Mucosa of rectum (tissue), 2 donors: ENCODE results near the gene OPN4.

Experiments
- H3K27ac ChIP-seq, 2 donors: one replicate each; pipeline ENCODE4 v1.7.0; 2013; ENCODE audit warnings: inconsistent platforms in 2 of 2, low read depth in 2 of 2, low read length in 2 of 2
- H3K27me3 ChIP-seq, 2 donors: one replicate each; pipeline ENCODE4 v1.7.0; 2013; ENCODE audit warnings: low read length in 2 of 2; ENCODE audit not compliant: control insufficient read depth in 2 of 2, insufficient read depth in 2 of 2
- H3K36me3 ChIP-seq, 2 donors: one replicate each; pipeline ENCODE4 v1.7.0; 2013; ENCODE audit warnings: low read length in 2 of 2; ENCODE audit not compliant: control insufficient read depth in 2 of 2, insufficient read depth in 2 of 2
- H3K4me1 ChIP-seq, 2 donors: one replicate each; pipeline ENCODE4 v1.7.0; 2013; ENCODE audit warnings: low read length in 2 of 2, mild to moderate bottlenecking in 1 of 2; ENCODE audit not compliant: control insufficient read depth in 2 of 2, insufficient read depth in 2 of 2
- H3K4me3 ChIP-seq, 2 donors: one replicate each; pipeline ENCODE4 v1.7.0; 2013; ENCODE audit warnings: low read length in 2 of 2
- H3K9ac ChIP-seq, 2 donors: one replicate each; pipeline ENCODE4 v1.7.0; 2013; ENCODE audit warnings: low read length in 2 of 2, low read depth in 1 of 2, mild to moderate bottlenecking in 1 of 2
- H3K9me3 ChIP-seq, 2 donors: one replicate each; pipeline ENCODE4 v1.7.0; 2013; ENCODE audit warnings: low read length in 2 of 2; ENCODE audit not compliant: control insufficient read depth in 2 of 2
- donor health status: healthy.
- donor health status: Normal muscosa, but diverticular disease.

Gene OPN4

DNA sequence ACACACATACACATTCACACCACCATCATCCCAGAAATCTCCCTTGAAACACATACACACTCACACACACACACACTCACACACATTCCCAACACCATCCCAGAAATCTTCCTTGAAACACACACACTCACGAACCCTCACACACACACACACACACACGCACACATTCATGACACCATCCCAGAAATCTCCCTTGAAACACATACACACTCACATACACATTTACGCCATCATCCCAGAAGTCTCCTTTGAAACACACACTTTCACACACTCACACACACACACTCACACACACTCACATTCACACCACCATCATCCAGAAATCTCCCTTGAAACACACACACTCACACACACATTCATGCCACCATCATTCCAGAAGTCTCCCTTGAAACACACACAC is 360 bp upstream of the OPN4 start:
- no peak overlapping the region for H3K27ac ChIP-seq
- no peaks in the 10 kb centered on the region for H3K36me3 ChIP-seq
- no peaks in the 10 kb centered on the region for H3K27me3 ChIP-seq
- H3K4me3 ChIP-seq, result no peak overlapping the region
- no peak overlapping the region for H3K9ac ChIP-seq
- no peaks in the 10 kb centered on the region for H3K9me3 ChIP-seq
- H3K4me1 ChIP-seq, result peaks cover 11 to 14% of the 10 kb centered on the region in 2 donors

GRCh38 chr10:86655173-86655540 is 810 bp downstream of the OPN4 start:
- H3K9ac ChIP-seq, result no peak overlapping the region
- H3K4me3 ChIP-seq, result no peak overlapping the region
- no peaks in the 10 kb centered on the region for H3K9me3 ChIP-seq
- H3K36me3 ChIP-seq, result no peaks in the 10 kb centered on the region
- no peak overlapping the region for H3K27ac ChIP-seq
- no peaks in the 10 kb centered on the region for H3K27me3 ChIP-seq
- H3K4me1 ChIP-seq, result peaks cover 0 to 3% of the 10 kb centered on the region in 2 donors

DNA sequence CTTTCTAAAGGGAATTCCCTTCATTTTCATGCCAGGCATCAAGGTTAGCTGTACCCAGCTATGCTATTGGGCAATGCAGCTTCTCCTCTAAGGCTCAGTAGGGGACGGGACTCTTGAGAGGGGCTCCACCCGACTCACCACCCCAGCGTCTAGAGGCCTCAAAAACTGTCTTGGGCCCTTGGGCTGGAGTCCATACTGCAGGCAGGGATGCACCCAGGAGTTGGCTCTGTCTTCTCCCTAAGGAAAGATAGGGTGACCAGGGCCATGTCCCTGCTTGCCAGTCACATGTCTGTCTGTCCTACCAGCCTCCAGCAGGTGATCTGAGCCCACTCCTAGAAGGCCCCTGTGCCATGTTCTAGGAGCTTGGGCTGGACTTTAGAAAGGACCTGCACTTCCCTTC is 1.2 kb downstream of the OPN4 start:
- Histone ChIP-seq H3K4me1 (peaks cover 0 to 3% of the 10 kb centered on the region in 2 donors), H3K4me3 (no peak overlapping the region), H3K27ac (no peak overlapping the region), H3K9ac (no peak overlapping the region), H3K27me3 (no peaks in the 10 kb centered on the region), H3K9me3 (no peaks in the 10 kb centered on the region), H3K36me3 (no peaks in the 10 kb centered on the region)

DNA sequence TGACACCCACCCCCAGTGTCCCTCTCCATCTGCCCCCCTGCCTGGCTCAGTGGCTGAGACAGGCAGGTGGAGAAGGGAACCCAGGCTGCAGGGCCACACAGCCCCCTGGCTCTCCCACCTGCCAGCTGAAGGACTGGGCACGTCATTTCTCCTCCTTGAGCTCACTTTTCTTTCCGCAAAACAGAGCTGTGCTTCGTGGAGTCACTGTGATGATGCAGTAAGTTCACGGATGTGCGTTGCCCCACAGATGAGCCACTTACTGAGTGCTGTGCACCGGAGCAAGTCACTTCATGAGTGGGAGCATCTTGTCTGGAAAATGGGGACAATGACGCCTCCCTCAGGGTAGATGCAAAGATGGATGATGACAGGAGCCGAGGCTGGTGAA is 2.7 kb downstream of the OPN4 start:
- Histone ChIP-seq H3K27me3 (no peaks in the 10 kb centered on the region), H3K36me3 (no peaks in the 10 kb centered on the region), H3K9ac (no peak overlapping the region), H3K4me3 (no peak overlapping the region), H3K9me3 (no peaks in the 10 kb centered on the region), H3K4me1 (no peaks in the 10 kb centered on the region), H3K27ac (no peak overlapping the region)

GRCh38 chr10:86657396-86658011 is 3.2 kb downstream of the OPN4 start:
- Histone ChIP-seq H3K27me3 (no peaks in the 10 kb centered on the region), H3K4me1 (no peaks in the 10 kb centered on the region), H3K4me3 (no peak overlapping the region), H3K9ac (no peak overlapping the region), H3K36me3 (no peaks in the 10 kb centered on the region), H3K9me3 (no peaks in the 10 kb centered on the region), H3K27ac (no peak overlapping the region)

GRCh38 chr10:86658261-86658741 is 4.0 kb downstream of the OPN4 start:
- H3K4me3 ChIP-seq, result no peak overlapping the region
- H3K4me1 ChIP-seq, result no peaks in the 10 kb centered on the region
- no peak overlapping the region for H3K9ac ChIP-seq
- H3K27ac ChIP-seq, result no peak overlapping the region
- H3K27me3 ChIP-seq, result no peaks in the 10 kb centered on the region
- H3K36me3 ChIP-seq, result no peaks in the 10 kb centered on the region
- no peaks in the 10 kb centered on the region for H3K9me3 ChIP-seq

DNA sequence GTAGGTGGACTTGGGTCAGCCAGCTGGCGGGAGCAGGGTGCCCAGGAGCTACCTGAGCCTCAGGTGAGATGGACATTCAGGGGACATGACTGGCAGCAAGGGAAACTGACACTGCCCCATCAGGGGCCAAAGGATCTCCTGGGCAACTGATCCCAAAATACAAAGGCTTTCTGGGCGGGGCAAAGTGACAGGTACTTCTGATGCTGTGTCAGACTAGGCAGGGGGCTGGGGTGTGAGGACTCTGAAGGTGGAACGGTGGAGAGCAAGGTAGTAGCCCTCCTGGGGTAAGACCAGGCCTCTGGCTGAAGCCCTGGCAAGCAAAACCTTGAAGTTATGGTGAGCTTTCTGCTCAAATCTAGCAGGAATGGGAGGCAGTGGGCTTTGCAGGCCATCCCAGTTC is 4.4 kb downstream of the OPN4 start:
- Histone ChIP-seq H3K4me3 (no peak overlapping the region), H3K9ac (no peak overlapping the region), H3K36me3 (no peaks in the 10 kb centered on the region), H3K9me3 (no peaks in the 10 kb centered on the region), H3K27ac (no peak overlapping the region), H3K27me3 (no peaks in the 10 kb centered on the region), H3K4me1 (no peaks in the 10 kb centered on the region)

DNA sequence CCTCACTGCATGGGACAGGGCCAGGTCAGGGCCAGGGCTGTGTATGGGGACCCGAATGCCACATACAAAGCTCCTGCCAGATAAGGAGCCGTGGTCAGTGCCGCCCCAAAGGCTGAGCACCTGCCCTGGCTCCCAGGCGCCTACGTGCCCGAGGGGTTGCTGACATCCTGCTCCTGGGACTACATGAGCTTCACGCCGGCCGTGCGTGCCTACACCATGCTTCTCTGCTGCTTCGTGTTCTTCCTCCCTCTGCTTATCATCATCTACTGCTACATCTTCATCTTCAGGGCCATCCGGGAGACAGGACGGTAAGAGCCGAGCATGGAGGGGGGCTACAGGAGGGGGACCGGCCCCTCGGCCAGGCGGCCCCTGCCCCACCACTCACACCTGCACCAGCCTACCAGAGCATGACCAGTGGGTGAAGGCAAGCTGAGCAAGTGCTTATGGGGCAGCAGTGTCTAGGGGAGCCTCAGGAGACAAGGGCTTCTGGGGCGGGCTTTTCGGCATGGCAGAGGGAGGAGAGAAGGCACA is 4.9 kb downstream of the OPN4 start:
- no peaks in the 10 kb centered on the region for H3K4me1 ChIP-seq
- H3K9ac ChIP-seq, result no peak overlapping the region
- no peaks in the 10 kb centered on the region for H3K27me3 ChIP-seq
- no peak overlapping the region for H3K4me3 ChIP-seq
- H3K27ac ChIP-seq, result no peak overlapping the region
- H3K9me3 ChIP-seq, result no peaks in the 10 kb centered on the region
- H3K36me3 ChIP-seq, result no peaks in the 10 kb centered on the region

GRCh38 chr10:86659721-86660453 is 5.5 kb downstream of the OPN4 start:
- no peaks in the 10 kb centered on the region for H3K9me3 ChIP-seq
- no peaks in the 10 kb centered on the region for H3K27me3 ChIP-seq
- no peaks in the 10 kb centered on the region for H3K36me3 ChIP-seq
- no peak overlapping the region for H3K4me3 ChIP-seq
- H3K27ac ChIP-seq, result no peak overlapping the region
- H3K9ac ChIP-seq, result no peak overlapping the region
- no peaks in the 10 kb centered on the region for H3K4me1 ChIP-seq

- H3K27me3 ChIP-seq, result no peaks in the 10 kb centered on the region
- no peaks in the 10 kb centered on the region for H3K36me3 ChIP-seq
- H3K9ac ChIP-seq, result no peak overlapping the region
- H3K4me1 ChIP-seq, result no peaks in the 10 kb centered on the region
- H3K27ac ChIP-seq, result no peak overlapping the region
- H3K9me3 ChIP-seq, result no peaks in the 10 kb centered on the region
- no peak overlapping the region for H3K4me3 ChIP-seq
Measured at GRCh38 chr10:86661161-86662025, 7.0 kb downstream of the OPN4 start.
